ENCODE measurements around the gene CCDC107. TPM values are rescaled to one million over a fixed set of nuclear protein-coding genes. Genes with fewer than 3 reads are reported as not detected.

Gene CCDC107
- polyA plus RNA-seq, 10 donors = 13.8 to 23.0 (median 17.6) TPM

GRCh38 chr9:35698231-35698630 is 40.1 kb downstream of the CCDC107 start:
- no peak for DNase-seq

GRCh38 chr9:35700031-35700430 is 41.9 kb downstream of the CCDC107 start:
- DNase-seq = no peak

GRCh38 chr9:35700942-35701341 is 42.9 kb downstream of the CCDC107 start:
- no peak for DNase-seq

GRCh38 chr9:35702696-35703095 is 44.6 kb downstream of the CCDC107 start:
- DNase-seq = no peak

- no peak for DNase-seq
Measured at GRCh38 chr9:35703906-35704672, 46.0 kb downstream of the CCDC107 start.

- no peak for DNase-seq
Measured at GRCh38 chr9:35705372-35705771, 47.3 kb downstream of the CCDC107 start.

- DNase-seq = no peak
Measured at GRCh38 chr9:35705836-35706430, 47.8 kb downstream of the CCDC107 start.

- no peak for DNase-seq
Measured at GRCh38 chr9:35706951-35707350, 48.9 kb downstream of the CCDC107 start.

GRCh38 chr9:35708146-35708545 is 50.1 kb downstream of the CCDC107 start:
- no peak for DNase-seq

GRCh38 chr9:35710818-35711500 is 52.9 kb downstream of the CCDC107 start:
- no peak for DNase-seq

Other genes with a start within 250 kb of the CCDC107 start
- 10 to 100 TPM; 42.8 to 61.2 (median 54.5) TPM for gene RUSC2, start 168.2 kb upstream of the CCDC107 start, polyA plus RNA-seq (ENCODE audit: insufficient read length in 10 of 10)
- 10 to 100 TPM; 30.3 to 41.7 (median 33.7) TPM for gene TESK1, start 53.0 kb upstream of the CCDC107 start, polyA plus RNA-seq (ENCODE audit: insufficient read length in 10 of 10)
- 1 to 10 TPM; 1.1 to 3.1 (median 1.7) TPM for gene CD72, start 39.9 kb upstream of the CCDC107 start, polyA plus RNA-seq (ENCODE audit: insufficient read length in 10 of 10)
- 1 to 10 TPM in 1 of 10 donors, under 1 TPM in 5, not detected in 4; 0.15 to 2.5 (median 0.33) TPM for gene SIT1, start 7.4 kb upstream of the CCDC107 start, polyA plus RNA-seq (ENCODE audit: insufficient read length in 10 of 10)
- 1 to 10 TPM in 1 of 10 donors, not detected in 9; 7.1 TPM for gene RMRP, start 273 bp upstream of the CCDC107 start, polyA plus RNA-seq (ENCODE audit: insufficient read length in 10 of 10)
- gene ARHGEF39, start 6.9 kb downstream of the CCDC107 start, polyA plus RNA-seq (ENCODE audit: insufficient read length in 10 of 10) = 1 to 10 TPM; 2.6 to 6.7 (median 5.2) TPM
- gene CA9, start 15.6 kb downstream of the CCDC107 start, polyA plus RNA-seq (ENCODE audit: insufficient read length in 10 of 10) = 1 to 10 TPM in 1 of 10 donors, under 1 TPM in 8, not detected in 1; 0.42 to 1.6 (median 0.82) TPM
- gene TPM2, start 31.6 kb downstream of the CCDC107 start, polyA plus RNA-seq (ENCODE audit: insufficient read length in 10 of 10) = 1,000 to 10,000 TPM; 4,673 to 8,611 (median 7,912) TPM
- 100 to 1,000 TPM in 6 of 10 donors, 10 to 100 TPM in 4; 96.0 to 136 (median 108) TPM for gene TLN1, start 73.9 kb downstream of the CCDC107 start, polyA plus RNA-seq (ENCODE audit: insufficient read length in 10 of 10)
- gene CREB3, start 74.4 kb downstream of the CCDC107 start, polyA plus RNA-seq (ENCODE audit: insufficient read length in 10 of 10) = 10 to 100 TPM; 20.9 to 29.3 (median 25.4) TPM
- gene GBA2, start 90.9 kb downstream of the CCDC107 start, polyA plus RNA-seq (ENCODE audit: insufficient read length in 10 of 10) = 10 to 100 TPM; 41.8 to 88.0 (median 62.3) TPM
- 10 to 100 TPM; 16.9 to 20.5 (median 19.3) TPM for gene RGP1, start 91.0 kb downstream of the CCDC107 start, polyA plus RNA-seq (ENCODE audit: insufficient read length in 10 of 10)
- gene MSMP, start 96.0 kb downstream of the CCDC107 start, polyA plus RNA-seq (ENCODE audit: insufficient read length in 10 of 10) = 1 to 10 TPM in 3 of 10 donors, not detected in 7; 1.3 to 1.6 (median 1.4) TPM
- 10 to 100 TPM; 21.0 to 31.5 (median 25.8) TPM for gene NPR2, start 133.3 kb downstream of the CCDC107 start, polyA plus RNA-seq (ENCODE audit: insufficient read length in 10 of 10)
- 1 to 10 TPM; 1.1 to 3.5 (median 1.8) TPM for gene SPAG8, start 154.0 kb downstream of the CCDC107 start, polyA plus RNA-seq (ENCODE audit: insufficient read length in 10 of 10)
- 10 to 100 TPM; 23.9 to 33.1 (median 30.3) TPM for gene HINT2, start 156.8 kb downstream of the CCDC107 start, polyA plus RNA-seq (ENCODE audit: insufficient read length in 10 of 10)
- gene FAM221B, start 170.4 kb downstream of the CCDC107 start, polyA plus RNA-seq (ENCODE audit: insufficient read length in 10 of 10) = under 1 TPM in 8 of 10 donors, not detected in 2; 0.08 to 0.52 (median 0.21) TPM
- gene TMEM8B, start 170.9 kb downstream of the CCDC107 start, polyA plus RNA-seq (ENCODE audit: insufficient read length in 10 of 10) = 10 to 100 TPM; 14.0 to 21.2 (median 18.4) TPM
- gene OR13J1, start 212.1 kb downstream of the CCDC107 start, polyA plus RNA-seq (ENCODE audit: insufficient read length in 10 of 10) = under 1 TPM in 1 of 10 donors, not detected in 9; 0.12 TPM
- gene HRCT1, start 247.9 kb downstream of the CCDC107 start, polyA plus RNA-seq (ENCODE audit: insufficient read length in 10 of 10) = 1 to 10 TPM in 8 of 10 donors, under 1 TPM in 2; 0.74 to 2.6 (median 1.7) TPM

All from muscle of back (tissue), 11 donors.